ENCODE data around the gene MEGF6. TPM values are rescaled to one million over a fixed set of nuclear protein-coding genes. Genes with fewer than 3 reads are reported as not detected.

MEGF6 gene
- total and polyA plus RNA-seq, 2 donors (not counting 3 experiments of a cell fraction or from before 2014, with no cell fraction given), result 22.5 to 63.7 TPM

DNA sequence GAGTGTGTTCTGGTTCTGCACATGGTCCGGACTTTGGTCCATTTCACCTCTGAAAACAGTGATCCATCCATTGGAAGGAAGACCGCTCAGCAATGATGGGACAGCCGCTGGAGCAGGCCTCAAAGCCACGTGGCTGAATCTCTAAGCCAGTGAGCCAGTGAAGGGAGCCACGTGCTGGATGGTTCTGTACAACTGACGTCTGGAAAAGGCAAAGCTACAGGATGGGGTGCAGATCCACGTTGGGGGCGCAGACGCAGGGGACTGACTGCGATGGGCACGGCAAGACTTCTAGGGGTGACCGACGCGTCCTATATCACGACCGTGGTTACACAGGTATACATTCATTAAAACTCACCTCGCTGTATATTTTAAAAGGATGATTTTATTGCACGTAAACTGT, 167.0 kb downstream of the MEGF6 start:
- Histone ChIP-seq H3K4me3 (replicated peaks in 1 of 3; ENCODE audit: insufficient read depth in 1 of 3, low read depth in 1 of 3, low read length in 3 of 3) (no peak overlapping the region), H3K36me3 (ENCODE audit: control insufficient read depth in 2 of 2, extremely low read depth in 1 of 2, insufficient read depth in 2 of 2, low read length in 2 of 2) (no peaks in the 10 kb centered on the region), H3K9me1 (replicated peaks; ENCODE audit: control insufficient read depth, extremely low read depth, insufficient read depth, low read length) (no peaks in the 10 kb centered on the region), H3K79me2 (ENCODE audit: control insufficient read depth, insufficient read depth, low read length) (no peaks in the 10 kb centered on the region), H3K4me1 (ENCODE audit: control insufficient read depth, extremely low read depth, insufficient read depth, low read length) (no peaks in the 10 kb centered on the region), H3K9me3 (replicated peaks; ENCODE audit: control insufficient read depth, insufficient read depth, low read length) (no peaks in the 10 kb centered on the region), H4K20me1 (replicated peaks; ENCODE audit: control insufficient read depth, extremely low read depth, insufficient read depth, low read length) (no peaks in the 10 kb centered on the region), H3K9ac (replicated peaks; ENCODE audit: extremely low read depth, insufficient read depth, low read length) (no peak overlapping the region), H3K27ac (ENCODE audit: insufficient read depth, low read depth, low read length) (no peak overlapping the region), H3K4me2 (ENCODE audit: insufficient read depth, low read length) (no peak overlapping the region), H3K27me3 (ENCODE audit: control insufficient read depth in 2 of 2, insufficient read depth in 2 of 2, low read length in 2 of 2) (peaks cover 2% of the 10 kb centered on the region in 2 experiments), H2AFZ (ENCODE audit: low read depth, low read length) (no peak overlapping the region)
- FAIRE-seq (no peak), DNase-seq (ENCODE audit: low read depth, low spot score) (no peak)
- ChIA-PET POLR2A (no interaction called here), CTCF (interaction anchor here (1.7 kb wide), 1 partner anchor 9 kb away, joined by 8 read pairs; no protein-coding TSS in a partner anchor)
- no peak for TF ChIP-seq MYC (IDR thresholded peaks at IDR 0.05; ENCODE audit: low read depth, low read length)
- TF ChIP-seq, protein P1, sequence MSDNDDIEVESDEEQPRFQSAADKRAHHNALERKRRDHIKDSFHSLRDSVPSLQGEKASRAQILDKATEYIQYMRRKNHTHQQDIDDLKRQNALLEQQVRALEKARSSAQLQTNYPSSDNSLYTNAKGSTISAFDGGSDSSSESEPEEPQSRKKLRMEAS (IDR thresholded peaks at IDR 0.05; ENCODE audit: insufficient read depth, insufficient read length), result no peak
- no peak for TF ChIP-seq EZH2 (IDR thresholded peaks at IDR 0.05; ENCODE audit: borderline replicate concordance, low read depth, low read length, severe bottlenecking)
- TF ChIP-seq, protein P2, sequence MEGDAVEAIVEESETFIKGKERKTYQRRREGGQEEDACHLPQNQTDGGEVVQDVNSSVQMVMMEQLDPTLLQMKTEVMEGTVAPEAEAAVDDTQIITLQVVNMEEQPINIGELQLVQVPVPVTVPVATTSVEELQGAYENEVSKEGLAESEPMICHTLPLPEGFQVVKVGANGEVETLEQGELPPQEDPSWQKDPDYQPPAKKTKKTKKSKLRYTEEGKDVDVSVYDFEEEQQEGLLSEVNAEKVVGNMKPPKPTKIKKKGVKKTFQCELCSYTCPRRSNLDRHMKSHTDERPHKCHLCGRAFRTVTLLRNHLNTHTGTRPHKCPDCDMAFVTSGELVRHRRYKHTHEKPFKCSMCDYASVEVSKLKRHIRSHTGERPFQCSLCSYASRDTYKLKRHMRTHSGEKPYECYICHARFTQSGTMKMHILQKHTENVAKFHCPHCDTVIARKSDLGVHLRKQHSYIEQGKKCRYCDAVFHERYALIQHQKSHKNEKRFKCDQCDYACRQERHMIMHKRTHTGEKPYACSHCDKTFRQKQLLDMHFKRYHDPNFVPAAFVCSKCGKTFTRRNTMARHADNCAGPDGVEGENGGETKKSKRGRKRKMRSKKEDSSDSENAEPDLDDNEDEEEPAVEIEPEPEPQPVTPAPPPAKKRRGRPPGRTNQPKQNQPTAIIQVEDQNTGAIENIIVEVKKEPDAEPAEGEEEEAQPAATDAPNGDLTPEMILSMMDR (IDR thresholded peaks at IDR 0.05; ENCODE audit: extremely low read depth in 1 of 2, insufficient read depth in 1 of 2, low read depth in 1 of 2, low read length in 2 of 2), result no peak
- no peak for TF ChIP-seq JUN (IDR thresholded peaks at IDR 0.05; ENCODE audit: borderline replicate concordance, insufficient read depth, insufficient read length, low read depth)
- no peak for TF ChIP-seq POLR2AphosphoS5 (IDR thresholded peaks at IDR 0.05; ENCODE audit: insufficient read depth, low read depth, low read length)
- no peak for TF ChIP-seq POLR2A (IDR thresholded peaks at IDR 0.05; ENCODE audit: low read depth, low read length)
- TF ChIP-seq FOS (IDR thresholded peaks at IDR 0.05; ENCODE audit: borderline replicate concordance, insufficient read depth, low read length), result no peak
- TF ChIP-seq GATA2 (IDR thresholded peaks at IDR 0.05; ENCODE audit: insufficient read depth, insufficient read length, low read depth, low read length), result no peak
- no TSS peak for BruUV-seq (replicated peaks)
- dilution Hi-C loops (cut with MboI; ENCODE audit: extremely low pct_ligation_motif_present, low sequenced_read_pairs), result no loop called here
- intact Hi-C loops (cut with micrococcal nuclease), result no loop called here

All from endothelial cell of umbilical vein (primary cell).